Limb (tissue), 2 donors: Measurements from ENCODE around the gene CHST8.
"Not testable (repeated sequence)": the region's sequence is repeated elsewhere in the genome, so short reads cannot be mapped to it uniquely, and the experiment has no call there.

Experiments used
- DNase-seq, 2 donors: peaks; one replicate each; pipeline ENCODE4 v3.0.0-alpha.2; 2016; ENCODE audit errors: extremely low spot score in 2 of 2

CHST8 gene, protein sequence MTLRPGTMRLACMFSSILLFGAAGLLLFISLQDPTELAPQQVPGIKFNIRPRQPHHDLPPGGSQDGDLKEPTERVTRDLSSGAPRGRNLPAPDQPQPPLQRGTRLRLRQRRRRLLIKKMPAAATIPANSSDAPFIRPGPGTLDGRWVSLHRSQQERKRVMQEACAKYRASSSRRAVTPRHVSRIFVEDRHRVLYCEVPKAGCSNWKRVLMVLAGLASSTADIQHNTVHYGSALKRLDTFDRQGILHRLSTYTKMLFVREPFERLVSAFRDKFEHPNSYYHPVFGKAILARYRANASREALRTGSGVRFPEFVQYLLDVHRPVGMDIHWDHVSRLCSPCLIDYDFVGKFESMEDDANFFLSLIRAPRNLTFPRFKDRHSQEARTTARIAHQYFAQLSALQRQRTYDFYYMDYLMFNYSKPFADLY

DNA sequence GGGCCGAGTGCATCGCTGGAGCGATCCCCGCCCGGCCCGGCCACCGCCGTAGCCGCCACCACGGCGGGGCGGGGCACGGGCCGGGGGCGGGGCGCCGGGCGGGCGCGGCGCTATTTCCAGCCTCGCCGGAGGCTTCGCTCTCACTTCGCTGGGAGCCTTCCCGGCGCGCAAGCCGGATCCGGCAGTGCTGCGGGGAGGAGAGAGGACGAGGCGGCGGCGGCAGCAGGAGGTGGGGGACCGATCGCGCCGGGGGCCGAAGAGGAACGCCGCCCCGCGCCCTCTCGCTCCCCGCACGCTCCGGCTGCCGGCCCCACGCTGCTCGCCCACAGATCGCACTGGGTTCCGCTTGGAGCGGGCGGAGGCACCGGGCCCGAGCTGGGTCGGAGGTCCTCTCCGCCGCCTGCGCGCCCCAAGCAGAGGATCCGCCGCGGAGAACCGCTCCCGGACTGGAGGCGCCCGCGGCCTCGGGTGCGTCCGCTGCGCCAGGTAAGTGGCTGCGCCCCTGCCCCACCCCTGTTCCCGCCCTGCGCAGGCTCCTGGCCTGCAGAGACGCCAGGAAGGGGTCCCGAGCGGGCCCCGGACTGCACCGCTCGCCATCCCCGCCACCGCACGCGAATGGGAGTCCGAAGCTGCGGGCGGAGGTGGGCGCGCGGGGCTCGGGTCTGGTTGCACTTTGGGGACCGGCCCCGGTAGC is at the start of gene CHST8:
Gene CHST8, plus strand, starts transcription at position 143 of the 694 bp plus-strand sequence. CDS start 67,309 bp downstream, outside the sequence.
- DNase-seq = peak; percentile 27 to 78

DNA sequence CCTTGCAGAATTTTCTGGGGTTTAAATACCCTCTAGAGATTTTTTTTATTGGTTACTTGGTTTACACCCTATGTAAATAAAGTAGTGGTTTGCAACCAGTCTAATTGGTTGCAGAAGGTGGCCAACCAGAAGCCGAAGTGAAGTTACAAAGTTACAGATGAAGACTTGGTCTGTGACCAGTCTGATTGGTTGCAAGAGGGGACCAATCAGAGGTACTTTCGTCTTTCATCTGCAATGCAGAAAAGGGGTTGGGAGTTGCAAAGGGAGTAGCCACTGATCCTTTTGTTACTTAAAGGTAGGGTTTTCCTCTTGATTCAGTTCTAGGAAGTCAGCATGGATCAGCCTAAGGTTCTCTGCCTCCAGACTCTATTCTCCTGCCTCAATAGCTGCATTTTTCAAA is 48.8 kb upstream of the CHST8 start:
- no peak for DNase-seq

DNA sequence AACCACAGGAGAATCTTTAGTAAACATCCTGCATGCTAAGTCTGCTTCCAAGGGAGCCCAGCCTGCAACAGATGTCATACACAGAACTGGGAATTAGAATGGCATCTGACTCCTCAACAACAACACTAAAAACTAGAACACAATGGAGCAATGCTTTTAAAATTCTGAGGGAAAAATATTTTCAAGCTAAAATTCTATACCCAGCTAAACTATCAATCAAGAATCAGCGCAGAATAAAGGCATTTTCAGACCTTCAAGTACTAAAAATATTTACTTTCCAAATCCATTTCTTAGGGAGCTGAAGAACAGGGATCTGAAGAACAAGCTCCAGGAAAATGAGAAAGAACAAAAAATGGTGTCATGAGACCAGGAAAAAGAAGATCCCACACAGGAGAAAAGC is 46.9 kb upstream of the CHST8 start:
- no peak for DNase-seq

DNA sequence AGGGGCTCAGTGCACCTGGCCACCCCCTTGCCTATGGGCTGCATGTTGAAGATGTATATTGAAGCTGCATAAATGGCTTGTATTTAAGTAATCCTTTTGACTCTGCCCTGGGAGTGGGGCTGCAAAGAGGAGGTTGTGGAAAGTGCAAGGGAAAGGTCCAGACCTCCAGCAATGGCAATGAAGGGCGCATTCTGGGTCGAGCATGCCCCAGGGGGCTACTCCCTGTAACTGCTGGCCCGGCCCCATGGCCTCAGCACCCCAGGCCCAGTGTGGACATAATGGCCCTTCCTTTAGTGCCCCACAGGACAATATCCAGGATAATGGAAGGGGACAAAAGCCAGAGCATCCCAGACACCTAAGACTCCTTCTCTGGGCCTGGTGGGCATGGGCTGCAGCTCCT is 43.1 kb upstream of the CHST8 start:
- DNase-seq = no peak

DNA sequence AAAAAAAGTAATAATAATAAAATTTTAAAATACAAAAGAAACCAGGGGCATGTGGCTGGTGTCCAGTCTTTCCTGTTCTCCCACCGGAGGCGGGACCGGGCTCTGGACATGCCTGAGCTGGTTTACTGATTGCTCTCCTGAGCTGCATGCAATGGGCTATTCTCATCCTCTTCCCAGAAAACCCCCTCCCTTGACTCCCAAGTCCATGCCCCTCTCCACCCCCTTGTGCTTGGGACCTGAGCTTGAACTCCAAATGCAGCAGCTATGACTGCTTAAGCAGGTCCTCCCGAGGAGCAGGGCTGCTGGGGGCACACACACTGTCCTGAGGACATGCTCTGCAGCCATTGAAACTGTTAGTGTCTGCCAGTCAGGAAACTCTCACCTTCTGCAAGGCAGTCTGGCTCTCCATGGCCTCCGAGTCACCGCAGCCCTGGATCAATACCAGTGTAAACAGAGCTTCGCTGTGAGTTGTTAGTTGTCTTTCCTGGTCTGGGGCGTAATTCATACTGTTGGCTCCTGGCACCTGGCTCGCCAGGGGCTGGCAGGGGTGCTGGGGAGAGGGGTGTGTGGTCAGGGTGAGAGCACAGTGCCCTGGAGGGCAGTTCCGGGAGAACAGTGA is 41.6 kb upstream of the CHST8 start:
- no peak for DNase-seq

DNA sequence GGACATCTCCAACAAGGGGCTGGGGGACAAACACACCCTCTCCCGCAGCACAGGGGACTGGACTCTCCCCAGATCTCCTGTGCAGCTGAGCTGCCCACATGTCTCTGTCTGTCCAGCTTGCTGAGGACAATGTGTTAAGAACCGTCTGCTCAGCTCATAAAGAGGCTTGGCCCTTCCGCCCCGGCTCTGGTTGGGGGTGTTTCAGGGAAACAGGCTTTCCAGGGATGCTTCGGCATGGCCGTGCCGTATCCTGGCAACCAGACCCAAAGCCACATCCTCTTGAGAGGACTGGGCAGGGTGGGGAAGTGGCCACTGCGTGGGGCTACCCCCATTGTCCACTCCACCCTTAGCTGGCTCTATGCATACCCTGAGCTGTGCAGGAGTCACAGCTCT is 41.1 kb upstream of the CHST8 start:
- DNase-seq = no peak

DNA sequence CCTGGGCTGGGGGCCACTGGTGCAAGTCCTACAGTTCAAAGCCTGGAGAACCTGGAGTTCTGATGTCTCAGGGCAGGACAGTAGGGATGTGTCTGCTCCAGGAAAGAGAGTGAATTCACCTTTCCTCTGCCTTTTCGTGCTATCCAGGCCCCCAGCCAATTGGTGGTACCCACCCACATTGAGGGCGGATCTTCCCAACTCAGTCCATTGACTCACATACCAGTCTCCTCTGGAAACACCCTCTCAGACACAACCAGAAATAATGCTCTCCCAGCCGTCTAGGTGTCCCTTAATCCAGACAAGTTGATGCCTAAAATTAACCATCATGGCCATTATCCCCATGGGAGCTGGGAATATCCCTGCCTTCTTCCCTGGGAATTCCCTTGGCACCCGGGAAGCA is 38.8 kb upstream of the CHST8 start:
- DNase-seq = no peak

DNA sequence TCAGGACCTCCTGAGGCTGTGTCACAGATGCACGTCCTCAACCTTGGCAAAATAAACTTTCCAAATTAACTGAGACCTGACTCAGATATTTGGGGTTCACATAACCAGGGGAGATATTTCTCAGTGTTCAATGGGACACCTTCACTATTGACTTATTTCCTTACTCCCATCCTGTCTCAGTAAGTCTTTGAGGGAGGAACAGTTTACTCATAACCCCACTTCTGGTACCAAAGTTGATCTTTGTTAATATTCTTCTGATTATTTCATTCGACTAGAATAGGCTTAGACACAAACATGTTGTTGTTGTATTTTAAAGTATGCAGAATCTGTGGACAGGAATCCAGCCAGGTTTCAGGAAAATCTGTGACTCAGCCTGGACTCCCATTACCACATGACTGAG is 34.6 kb upstream of the CHST8 start:
- DNase-seq = no peak

DNA sequence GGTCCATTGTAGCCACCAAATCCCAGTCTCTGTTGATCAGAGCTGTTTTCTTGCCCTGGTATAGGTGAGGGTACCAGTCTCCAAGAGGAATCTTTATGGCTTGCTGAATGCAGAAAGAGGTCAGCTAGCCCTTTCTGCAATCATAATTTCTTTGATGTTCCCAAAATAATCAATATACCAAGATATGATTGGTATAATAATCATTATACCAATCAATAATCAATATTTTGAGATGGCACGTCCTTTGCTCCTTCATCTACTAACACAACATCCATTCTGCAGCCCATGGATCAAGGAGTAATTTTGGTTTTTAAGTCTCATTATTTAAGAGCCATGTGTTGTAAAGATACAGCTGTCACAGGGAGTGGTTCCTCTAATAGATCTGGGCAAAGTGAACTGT is 31.5 kb upstream of the CHST8 start:
- no peak for DNase-seq

DNA sequence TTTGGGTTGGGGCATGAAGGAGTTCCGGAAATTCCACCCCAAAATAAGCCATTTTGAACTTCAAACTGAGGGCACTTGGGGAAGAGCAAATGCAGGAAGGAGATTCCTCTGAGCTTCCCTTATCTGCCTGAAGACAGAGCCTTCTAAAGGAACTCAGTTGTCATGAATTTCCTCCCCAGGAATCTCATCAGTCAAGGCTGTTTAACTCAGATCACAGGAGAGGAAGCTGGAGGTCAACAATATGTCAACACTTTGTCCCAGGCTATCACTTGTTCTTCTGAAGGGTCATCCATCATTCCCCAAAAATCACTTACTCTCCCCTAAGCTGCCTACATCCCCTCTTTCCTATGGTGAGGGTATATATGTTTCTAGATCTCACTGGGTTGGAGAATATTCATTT is 26.0 kb upstream of the CHST8 start:
- DNase-seq = no peak

DNA sequence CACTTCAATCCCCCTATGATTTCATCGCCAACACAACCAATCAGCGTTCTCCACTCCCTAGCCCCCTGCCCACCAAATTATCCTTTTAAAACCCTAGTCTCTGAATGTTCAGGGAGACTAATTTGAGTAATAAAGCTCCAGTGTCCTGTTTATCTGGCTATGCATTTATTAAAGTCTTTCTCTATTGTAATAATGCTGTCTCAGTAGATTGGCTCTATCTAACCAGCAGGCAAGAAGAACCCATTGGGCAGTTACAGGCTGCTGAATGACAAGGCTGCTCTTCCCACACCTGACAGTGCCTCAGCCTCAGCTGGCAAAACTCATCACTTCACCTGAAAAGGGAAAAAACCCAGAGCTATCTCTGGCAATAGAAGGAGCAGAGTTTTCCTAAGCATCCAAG is 20.2 kb upstream of the CHST8 start:
- DNase-seq = no peak

DNA sequence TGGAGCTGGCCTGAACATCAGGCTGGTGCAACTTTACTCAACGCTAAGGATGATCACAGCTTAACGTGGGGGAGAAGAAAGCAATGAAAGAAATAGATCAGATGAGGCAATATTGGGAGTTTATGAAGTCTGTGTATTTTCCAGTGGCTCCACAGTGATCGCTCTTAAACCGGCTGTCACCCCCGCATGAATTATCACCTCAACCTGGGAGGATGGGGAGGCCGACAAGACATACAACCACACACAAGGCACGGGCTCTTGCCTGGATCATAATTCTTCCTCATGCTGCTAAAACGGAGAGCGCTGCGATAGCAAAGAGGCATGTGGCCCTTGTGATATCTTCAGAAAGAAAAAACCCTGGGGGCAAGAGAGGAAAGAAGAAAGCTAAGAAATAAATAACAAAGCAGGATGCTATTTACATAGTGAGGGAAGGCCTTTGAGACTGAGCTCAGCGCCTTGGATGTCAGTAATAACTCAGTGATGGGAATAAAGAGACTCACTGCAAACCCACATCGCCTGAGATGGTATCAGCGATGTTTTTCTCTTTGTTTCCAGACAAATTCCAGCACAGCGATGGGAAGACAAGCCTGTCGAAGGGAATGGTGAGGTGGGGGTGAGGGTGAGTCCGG is 19.1 kb upstream of the CHST8 start:
- no peak for DNase-seq

DNA sequence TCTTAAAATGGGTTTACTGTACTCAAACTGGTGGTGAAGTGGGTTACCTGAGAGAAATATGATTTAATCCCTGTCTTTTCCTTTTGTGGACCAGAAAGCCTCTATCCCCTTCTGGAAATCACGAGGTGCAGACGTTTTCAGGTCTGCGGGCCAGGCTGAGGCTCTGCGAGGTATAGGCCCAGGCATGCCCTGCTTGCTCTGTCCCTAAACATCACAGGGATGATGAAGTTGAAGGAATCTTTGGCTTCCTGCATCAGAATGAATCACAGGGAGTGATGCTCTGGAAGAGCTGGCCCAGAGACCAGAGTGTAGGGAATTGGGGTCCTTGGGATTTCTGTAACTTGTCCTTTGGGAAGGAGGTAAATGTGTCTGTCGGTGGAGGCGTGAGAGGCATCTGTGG is 18.4 kb upstream of the CHST8 start:
- DNase-seq = no peak

DNA sequence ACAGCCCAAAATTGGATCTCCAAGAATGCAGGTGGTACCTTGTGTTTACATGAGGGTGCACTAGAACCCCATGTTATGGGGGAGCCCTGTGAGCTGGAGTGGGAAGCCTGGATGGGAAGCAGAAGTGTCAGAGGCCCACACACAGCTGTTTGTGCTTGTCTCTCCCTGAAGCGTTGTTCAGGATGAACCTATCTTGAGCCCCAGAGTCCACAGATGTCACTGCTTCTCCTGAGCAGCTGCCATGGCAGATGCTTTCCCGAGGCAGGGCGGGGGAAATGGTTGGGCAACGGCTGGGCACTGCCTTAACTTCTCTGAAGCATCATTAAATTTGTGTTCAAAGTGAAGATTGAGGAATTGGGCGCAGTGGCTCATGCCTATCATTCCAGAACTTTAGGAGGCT is 17.1 kb upstream of the CHST8 start:
- no peak for DNase-seq

DNA sequence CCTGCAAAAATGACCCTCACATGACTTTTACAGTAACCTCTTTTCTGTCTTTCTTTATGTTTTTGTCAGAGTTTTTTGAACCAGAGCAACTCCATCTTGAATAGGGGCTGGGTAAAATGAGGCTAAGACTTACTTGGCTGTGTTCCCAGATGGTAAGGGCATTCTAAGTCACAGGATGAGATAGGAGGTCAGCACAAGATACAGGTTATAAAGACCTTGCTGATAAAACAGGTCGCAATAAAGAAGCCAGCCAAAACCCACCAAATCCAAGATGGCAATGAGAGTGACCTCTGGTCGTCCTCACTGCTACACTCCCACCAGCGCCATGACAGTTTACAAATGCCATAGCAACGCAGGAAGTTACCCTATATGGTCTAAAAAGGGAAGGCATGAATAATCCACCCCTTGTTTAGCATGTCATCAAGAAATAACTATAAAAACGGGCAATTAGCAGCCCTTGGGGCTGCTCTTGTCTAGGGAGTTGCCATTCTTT is 15.9 kb upstream of the CHST8 start:
- not testable (repeated sequence) for DNase-seq

DNA sequence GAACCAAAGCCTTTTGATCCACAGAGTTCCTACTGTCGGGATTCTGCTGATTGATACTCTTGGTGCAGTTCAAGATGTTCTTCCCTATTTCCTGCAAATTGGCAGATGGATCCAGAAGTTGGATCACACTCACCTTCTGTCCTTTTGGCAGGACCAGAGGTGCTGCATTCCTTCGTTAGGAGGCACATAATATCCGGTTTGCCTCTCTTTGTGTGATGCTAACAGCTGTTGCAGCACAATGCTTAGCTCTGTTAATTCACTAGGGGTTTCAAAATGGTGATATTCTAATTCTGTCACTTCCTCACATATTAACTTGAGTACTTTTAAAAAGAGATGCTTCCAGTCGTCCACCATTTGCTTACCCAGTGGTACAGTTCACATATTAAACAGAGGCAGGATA is 15.2 kb upstream of the CHST8 start:
- no peak for DNase-seq

DNA sequence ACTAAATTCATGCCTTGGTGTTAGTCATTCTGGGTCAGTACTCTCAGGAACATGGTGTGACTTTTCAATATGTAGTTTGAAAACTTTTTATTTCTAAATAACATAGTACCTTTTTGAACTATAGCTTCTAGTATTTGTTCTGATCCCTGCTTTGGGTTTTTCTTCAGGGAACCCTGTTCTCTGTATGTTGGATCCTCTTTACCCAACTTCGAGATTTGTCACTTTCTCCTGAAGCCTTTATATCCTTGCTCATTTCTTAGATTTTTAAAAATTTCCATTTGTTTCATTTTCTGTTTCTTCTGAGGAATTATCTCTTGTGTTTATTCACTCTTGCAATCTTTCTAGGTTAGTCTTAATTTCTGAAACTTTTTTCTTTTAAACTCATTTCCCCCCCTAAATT is 12.4 kb upstream of the CHST8 start:
- no peak for DNase-seq

DNA sequence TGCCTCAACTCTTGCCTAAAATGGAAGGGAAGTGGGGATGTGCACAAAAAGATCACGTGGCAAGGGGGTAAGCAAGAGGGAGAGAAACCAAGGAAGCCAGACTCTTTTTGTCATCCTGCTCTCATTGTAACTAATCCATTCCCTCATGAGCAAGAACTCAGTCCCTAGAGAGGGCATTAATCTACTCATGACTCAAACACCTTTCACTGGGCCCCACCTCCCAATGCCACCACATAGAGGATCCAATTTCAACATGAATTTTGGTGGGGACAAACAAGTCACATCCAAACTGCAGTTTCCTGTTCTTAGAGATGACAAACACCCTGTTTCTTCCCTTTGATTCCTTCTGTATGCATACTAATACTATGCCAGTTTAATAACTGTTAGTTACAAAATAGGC is 11.2 kb upstream of the CHST8 start:
- no peak for DNase-seq

DNA sequence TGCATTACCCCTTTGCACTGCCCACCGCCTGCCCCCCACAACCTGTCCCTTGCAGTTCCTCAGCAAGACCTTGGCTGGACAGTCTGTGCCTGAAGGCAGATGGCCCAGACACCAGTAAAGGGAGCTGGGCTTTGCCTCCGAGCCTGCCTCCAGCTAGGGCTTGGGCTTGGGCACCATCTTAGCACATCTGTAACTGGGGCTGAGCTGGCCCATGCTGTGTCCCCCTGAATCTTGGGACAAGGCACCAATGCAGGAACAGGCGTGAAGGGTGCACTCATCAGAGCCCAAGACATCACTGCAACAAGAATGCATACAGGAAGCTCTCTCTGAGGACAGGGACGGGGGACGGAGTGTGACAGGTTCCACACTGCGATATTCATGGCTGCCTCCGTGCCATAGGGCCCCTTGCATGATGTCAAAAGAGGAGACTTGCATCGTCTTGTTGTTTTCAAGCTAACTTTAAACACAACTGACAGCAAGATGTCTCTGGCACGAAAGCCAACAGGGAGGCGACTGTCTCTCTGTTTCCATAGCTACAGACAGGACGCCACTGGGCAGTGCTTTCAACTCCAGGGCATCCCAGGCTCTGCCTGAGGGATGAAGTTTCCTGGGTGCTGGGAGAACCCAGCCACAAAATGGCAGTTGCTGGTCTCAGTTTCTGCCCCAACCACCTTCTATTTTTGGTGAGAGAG is 8.7 kb upstream of the CHST8 start:
- DNase-seq = no peak

DNA sequence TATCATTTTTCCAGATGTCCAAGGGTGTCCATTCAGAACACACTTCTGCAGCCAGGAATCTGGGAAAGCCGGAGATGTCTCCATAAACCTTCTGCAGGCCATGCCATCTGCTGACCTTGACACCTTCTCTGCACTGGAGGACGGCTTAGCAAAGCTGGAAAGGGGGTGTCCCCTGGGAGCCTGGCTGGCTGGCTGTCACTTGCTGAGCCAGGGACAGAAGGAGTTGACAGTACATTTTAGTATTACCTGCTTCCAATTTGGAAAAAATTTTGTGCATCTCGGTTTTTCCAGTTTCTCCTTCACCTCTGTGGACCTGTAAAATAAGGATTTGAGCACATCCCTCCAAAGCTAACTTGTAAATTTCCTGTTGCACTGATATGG is 8.1 kb upstream of the CHST8 start:
- no peak for DNase-seq

DNA sequence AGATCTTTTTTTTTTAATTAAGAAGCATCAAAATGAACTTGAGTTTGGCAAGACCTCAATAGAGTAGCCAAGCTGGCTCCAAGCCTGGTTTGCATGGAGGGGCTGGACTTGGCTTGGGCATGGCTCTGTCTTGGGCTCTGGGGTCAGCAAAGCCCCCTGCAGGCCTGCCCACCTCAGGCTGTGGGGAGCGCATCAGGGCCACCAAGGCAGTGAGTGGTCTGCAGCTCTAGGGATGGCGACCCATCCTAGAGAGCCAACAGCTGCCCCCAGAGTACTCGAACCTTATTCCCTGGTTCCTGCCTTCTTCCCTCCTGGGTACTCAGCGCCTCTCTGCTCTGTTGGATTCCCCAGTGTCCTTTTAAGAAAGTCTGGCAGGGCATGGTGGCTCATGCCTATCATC is 5.4 kb upstream of the CHST8 start:
- no peak for DNase-seq
